ENCODE measurements around the gene EPN2. TPM values are rescaled to one million over a fixed set of nuclear protein-coding genes. Genes with fewer than 3 reads are reported as not detected.

EPN2 gene
- total RNA-seq, 1 donor from 2014 or later, result 78.4 TPM

- DNase-seq (ENCODE audit: low spot score), result no peak
- intact Hi-C loops (cut with DNase I), result no loop called here
Observed at GRCh38 chr17:19285213-19285900, 48.2 kb downstream of the EPN2 start.

DNA sequence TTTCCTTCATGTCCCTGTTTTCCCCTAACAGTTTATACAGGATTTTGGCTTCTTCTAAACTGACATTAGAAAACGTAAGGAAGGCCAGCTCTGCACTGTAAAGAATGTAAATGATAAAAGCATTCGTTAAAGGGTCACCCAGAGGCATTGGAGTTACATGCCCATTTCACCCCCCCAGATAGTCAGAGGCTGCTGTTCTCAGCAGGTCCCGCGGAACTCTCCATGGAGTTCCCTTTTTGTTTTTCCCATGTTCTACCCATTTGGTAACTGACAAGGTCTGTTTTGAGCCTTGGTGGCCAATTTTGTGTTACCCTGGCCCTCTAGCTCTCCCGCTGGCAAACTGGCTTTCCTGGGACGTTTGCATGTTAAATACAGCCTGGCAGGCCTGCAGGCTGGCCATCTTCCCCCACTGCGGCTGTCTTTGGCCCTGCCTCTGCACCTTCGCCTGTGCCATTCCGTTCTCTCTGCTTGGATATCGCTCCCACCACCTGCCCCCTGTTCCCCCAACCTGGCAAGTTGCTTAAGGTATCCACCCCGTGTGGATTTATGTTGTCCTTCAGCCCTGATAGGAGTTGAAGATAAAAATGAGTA is 49.7 kb downstream of the EPN2 start:
- intact Hi-C loops (cut with DNase I), result no loop called here
- no peak for DNase-seq (ENCODE audit: low spot score)

DNA sequence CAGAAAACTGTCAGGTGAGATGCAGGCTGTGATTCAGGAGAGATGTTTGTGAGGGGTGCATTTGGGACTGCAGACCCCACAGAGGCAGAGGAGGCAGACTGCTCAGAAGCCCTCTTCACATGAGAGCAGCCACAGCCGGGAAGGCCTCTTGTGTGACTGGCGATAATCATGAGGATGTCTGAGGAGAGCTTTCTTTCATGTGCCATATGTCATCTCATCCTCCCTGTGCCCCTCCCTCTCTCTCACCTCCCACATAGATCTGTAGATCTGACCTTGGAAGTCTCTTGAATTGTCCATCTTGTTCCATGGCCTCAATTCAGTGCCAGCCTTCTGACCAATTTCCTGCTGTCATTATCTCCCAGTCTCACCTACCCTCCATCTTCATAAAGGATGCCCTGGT is 50.5 kb downstream of the EPN2 start:
- intact Hi-C loops (cut with DNase I), result no loop called here
- no peak for DNase-seq (ENCODE audit: low spot score)

GRCh38 chr17:19288453-19288852 is 51.3 kb downstream of the EPN2 start:
- intact Hi-C loops (cut with DNase I), result no loop called here
- DNase-seq (ENCODE audit: low spot score), result no peak

- intact Hi-C loops (cut with DNase I), result no loop called here
- DNase-seq (ENCODE audit: low spot score), result no peak
Observed at GRCh38 chr17:19290066-19290705, 53.0 kb downstream of the EPN2 start.

DNA sequence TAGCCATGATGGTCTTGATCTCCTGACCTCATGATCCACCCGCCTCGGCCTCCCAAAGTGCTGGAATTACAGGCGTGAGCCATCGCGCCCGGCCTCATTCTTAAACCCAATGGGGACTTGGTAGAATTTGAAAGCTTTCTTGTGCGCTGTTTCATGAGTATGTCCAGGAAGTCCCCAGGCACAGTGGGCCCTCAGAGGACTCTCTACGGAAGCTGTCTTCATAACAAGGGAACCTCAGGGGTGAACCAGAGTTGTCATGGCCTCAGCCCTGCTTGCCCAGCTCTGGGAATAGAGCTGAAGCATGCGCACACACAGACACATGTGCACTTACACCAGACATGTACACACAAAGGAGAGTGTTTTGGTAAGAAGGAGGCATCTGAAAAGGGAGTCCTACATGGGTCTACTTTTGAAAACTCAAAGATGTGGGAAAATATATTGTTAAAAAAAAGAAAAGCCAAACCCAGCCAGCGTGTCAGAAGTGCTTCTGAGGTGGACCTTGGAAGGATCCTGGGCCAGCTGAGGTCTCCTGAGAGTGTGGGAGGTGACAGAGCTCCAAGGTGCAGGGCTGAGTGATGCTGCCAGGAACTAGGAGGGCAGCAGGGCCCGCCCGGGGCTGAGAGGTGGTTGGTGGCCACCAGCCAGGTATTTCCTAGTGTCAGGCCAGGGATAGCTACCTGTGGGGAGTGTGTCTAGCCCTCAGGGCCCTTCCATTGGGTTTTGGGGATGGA is 54.6 kb downstream of the EPN2 start:
- no peak for DNase-seq (ENCODE audit: low spot score)
- intact Hi-C loops (cut with DNase I), result no loop called here

DNA sequence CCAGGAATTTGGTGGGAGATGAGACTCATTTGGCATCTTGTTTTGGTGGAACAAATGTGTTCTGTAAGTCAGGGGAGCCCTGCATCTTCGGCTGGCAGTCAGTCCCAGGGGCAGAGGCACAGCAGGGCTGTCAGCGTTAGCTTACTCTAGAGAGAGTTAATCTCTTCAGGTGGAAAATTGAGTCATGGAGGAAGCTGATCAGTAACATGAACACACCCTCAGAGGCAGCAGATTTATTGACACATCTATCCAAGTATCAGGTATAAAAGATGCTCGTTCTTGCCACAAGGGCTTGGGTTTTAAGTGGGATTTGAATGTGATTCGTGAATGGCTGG is 55.2 kb downstream of the EPN2 start:
- intact Hi-C loops (cut with DNase I), result no loop called here
- DNase-seq (ENCODE audit: low spot score), result no peak

- no peak for DNase-seq (ENCODE audit: low spot score)
- intact Hi-C loops (cut with DNase I), result no loop called here
Observed at GRCh38 chr17:19294443-19294842, 57.3 kb downstream of the EPN2 start.

- intact Hi-C loops (cut with DNase I), result no loop called here
- DNase-seq (ENCODE audit: low spot score), result no peak
Observed at GRCh38 chr17:19295473-19296135, 58.4 kb downstream of the EPN2 start.

DNA sequence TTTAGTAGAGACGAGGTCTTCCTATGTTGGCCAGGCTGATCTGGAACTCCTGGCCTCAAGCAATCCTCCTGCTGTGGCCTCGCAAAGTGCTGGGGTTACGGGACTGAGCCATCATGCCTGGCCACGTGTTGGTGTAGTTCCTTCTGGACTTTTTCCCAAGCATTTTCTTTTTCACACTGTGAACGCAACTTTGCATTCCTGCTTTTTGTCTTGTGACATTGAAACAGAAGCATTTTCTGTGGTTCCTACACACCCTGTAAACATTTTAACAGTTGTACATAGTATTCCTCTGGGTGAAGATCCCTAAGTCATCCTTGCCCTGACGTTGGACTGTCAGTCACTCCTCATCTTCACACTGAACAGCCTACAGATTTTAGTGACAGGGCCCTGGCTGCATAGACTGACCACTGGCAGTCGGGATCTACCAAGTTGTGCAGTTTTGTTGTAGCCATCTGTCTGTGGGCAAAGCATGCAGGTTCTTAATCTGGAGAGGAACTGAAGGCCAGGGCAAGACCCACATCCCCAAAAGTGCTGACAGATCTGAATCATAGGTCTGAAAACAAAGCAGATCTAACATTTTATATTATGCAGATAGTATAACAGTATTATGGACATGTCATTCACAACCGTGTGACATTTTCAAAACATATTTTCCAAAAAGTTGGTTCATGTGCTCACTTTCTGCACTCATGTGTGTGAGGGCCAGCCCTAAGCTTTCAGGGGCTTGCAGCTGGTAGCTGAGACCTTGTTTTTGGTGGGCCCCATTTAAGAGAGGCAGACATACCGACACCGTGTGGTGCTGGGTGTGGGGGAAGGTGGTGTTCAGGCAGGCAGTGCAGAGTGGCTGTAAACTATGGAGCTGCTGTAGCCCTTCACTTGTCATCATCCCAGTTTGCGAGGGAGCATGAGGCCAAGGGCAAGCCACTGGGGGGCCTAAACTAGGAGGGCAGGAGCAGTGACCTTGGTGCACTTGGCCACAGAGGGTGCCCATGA is 59.9 kb downstream of the EPN2 start:
- intact Hi-C loops (cut with DNase I), result no loop called here
- DNase-seq (ENCODE audit: low spot score), result no peak

- intact Hi-C loops (cut with DNase I), result no loop called here
- no peak for DNase-seq (ENCODE audit: low spot score)
Observed at GRCh38 chr17:19298569-19299213, 61.5 kb downstream of the EPN2 start.

GRCh38 chr17:19299214-19299747 is 62.1 kb downstream of the EPN2 start:
- intact Hi-C loops (cut with DNase I), result no loop called here
- DNase-seq (ENCODE audit: low spot score), result no peak

DNA sequence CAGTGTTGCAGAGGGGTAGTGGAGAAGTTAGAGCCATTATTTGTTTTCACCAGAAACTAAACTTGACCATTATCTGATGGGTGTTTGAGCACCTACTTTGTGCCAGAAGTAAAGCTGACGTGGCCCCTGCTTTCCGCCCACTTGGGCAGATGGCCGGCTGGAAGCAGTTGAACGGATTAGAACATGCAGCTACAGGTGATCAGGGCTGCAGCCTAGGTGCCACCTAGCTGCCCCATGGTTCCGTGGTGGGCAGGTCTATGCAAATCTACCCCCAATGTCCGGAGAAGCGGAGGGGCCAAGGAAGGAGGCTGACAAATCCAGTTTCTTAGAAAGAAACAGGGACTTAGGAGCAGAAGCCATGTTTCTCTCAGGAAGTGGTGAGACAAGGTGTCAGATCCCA is 62.7 kb downstream of the EPN2 start:
- intact Hi-C loops (cut with DNase I), result no loop called here
- no peak for DNase-seq (ENCODE audit: low spot score)

DNA sequence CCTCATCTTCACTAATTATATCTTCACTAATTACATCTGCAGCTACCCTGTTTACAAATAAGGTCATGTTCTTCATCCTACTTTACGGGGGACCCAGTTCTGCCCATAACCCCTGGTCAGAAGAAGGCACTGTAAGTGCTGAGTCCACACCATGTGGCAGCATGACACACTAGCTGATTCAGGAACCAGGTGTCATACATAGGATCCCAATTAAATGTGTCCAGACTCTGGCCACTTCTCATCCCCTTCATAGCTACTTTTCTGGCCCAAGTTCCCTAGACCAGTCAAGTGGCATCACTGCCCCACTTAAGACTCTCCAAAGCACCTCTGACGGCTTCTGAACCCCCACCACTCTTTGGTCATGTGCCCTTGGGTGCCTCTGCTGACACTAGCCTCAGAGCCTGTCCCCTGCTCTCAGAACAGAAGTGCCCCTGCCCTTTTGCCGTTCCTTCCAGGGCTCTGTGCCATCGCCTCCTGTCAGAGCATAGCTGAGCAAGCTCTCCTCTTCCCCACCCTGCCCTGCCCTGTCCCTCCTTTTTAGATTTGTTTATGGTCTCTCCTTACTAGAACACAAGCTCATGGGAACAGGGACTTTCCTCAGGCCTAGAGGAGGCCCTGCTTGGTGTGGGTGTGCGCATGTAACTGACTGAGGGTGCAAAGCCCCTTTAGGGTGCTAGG is 64.2 kb downstream of the EPN2 start:
- DNase-seq (ENCODE audit: low spot score), result no peak
- intact Hi-C loops (cut with DNase I), result no loop called here

- no peak for DNase-seq (ENCODE audit: low spot score)
- intact Hi-C loops (cut with DNase I), result no loop called here
Observed at GRCh38 chr17:19301973-19302372, 64.8 kb downstream of the EPN2 start.

DNA sequence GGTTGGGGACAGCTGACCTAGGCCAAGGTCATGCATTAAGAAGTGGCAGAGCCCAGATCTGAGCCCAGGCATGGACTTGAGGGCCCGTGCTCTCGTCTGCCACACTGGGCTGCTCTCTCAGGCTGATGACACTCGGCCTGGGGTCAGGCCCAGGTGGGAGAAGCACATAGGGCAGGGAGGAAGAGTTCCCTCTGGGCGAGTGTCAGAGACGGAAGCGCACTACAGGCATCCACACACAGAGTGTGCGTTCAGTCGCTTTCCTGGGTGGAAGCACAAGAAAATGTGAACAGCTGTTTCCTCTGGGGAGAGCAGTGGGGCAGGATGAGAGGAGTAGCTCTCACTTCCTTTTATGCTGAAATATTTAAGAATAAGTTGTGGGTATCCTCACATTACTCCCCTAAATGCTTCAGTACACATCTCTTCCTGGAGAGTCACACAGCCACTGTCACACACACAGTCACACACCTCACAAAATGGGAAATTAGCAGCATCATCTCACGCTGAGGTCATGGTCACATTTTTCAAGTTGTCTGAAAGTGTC is 65.7 kb downstream of the EPN2 start:
- intact Hi-C loops (cut with DNase I), result no loop called here

DNA sequence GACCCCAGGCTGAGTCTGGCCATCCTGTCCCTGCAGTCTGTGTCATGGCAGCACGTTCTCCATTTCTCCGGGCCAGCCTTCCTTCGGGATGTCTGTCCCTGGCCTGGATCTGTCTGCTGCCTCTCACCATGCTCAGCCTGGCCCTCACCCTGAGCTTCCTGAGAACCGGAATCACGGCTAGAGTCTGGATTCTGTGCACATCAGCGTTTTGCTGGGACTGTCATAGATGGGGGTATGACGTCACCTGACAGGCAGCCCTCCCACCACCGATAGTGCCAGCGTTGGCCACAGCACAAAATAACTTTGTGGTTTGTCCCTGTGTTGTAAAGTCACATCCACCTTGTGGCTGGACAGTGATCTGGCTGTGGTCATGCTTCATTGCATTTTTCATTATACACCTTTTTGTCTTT is 66.2 kb downstream of the EPN2 start:
- no peak for DNase-seq (ENCODE audit: low spot score)
- intact Hi-C loops (cut with DNase I), result no loop called here

More for the DNA sequence above, 65.7 kb downstream of the EPN2 start:
- DNase-seq (ENCODE audit: low spot score), result no peak

Measured in cardiac septum (tissue), 1 donor.